Lung (tissue), 12 donors: Measurements from ENCODE around the gene SPACDR. TPM values are rescaled to one million over a fixed set of nuclear protein-coding genes. Genes with fewer than 3 reads are reported as not detected.

Experiments
- ATAC-seq: fragments of 200-7000 bp; cut with Tn5 transposase; one replicate; pipeline ENCODE4 v1.9.1; 2020; ENCODE audit warnings: moderate number of reproducible peaks; ENCODE audit not compliant: insufficient read depth, low FRiP score
- DNase-seq, 3 donors: peaks; one replicate each; pipeline ENCODE4 v3.0.0-alpha.2; 2013 to 2017
- H3K27ac ChIP-seq, 2 donors: one replicate each; pipeline ENCODE4 v1.5.1; 2013; ENCODE audit warnings: mild to moderate bottlenecking in 2 of 2, moderate library complexity in 2 of 2, control low read depth in 1 of 2, inconsistent platforms in 1 of 2, low read depth in 1 of 2, low read length in 1 of 2
- H3K27me3 ChIP-seq, 3 donors: one replicate each; pipeline ENCODE4 v1.5.1; 2013; ENCODE audit warnings: low read length in 2 of 3; ENCODE audit not compliant: control insufficient read depth in 3 of 3, insufficient read depth in 3 of 3
- H3K36me3 ChIP-seq, 4 donors: one replicate each; pipeline ENCODE4 v1.5.1; 2013; ENCODE audit warnings: low read length in 4 of 4, mild to moderate bottlenecking in 1 of 4, moderate library complexity in 1 of 4; ENCODE audit not compliant: control insufficient read depth in 4 of 4, insufficient read depth in 4 of 4
- H3K4me1 ChIP-seq, 5 donors: one replicate each; pipeline ENCODE4 v1.5.1; 2013; ENCODE audit warnings: low read length in 5 of 5, mild to moderate bottlenecking in 2 of 5, moderate library complexity in 1 of 5; ENCODE audit not compliant: control insufficient read depth in 5 of 5, insufficient read depth in 5 of 5
- H3K4me3 ChIP-seq: one replicate; pipeline ENCODE4 v1.5.1; 2013; ENCODE audit warnings: mild to moderate bottlenecking, control low read depth, moderate library complexity
- H3K9ac ChIP-seq, 2 donors: one replicate each; pipeline ENCODE4 v1.5.1; 2013; ENCODE audit warnings: low read length in 2 of 2, control low read depth in 1 of 2; ENCODE audit not compliant: insufficient read depth in 1 of 2
- H3K9me3 ChIP-seq, 4 donors: one replicate each; pipeline ENCODE4 v1.5.1; 2013; ENCODE audit warnings: low read length in 3 of 4, mild to moderate bottlenecking in 1 of 4, moderate library complexity in 1 of 4; ENCODE audit not compliant: control insufficient read depth in 4 of 4, insufficient read depth in 3 of 4
- CTCF ChIP-seq: IDR thresholded peaks from 2 replicates; pipeline ENCODE4 v1.5.1; 2012; ENCODE audit warnings: mild to moderate bottlenecking; ENCODE audit errors: control extremely low read depth, extremely low read depth
- WGBS, 2 donors: extraction: QIAGEN DNeasy Blood & Tissue Kit; methylation state at CpG; one replicate each; pipeline ENCODE4 v1.1.7; 2013; 5-methylcytosine and 5-hydroxymethylcytosine counted together
- polyA plus RNA-seq, 2 donors: library from polyadenylated mRNA; stranded (reverse); fragments of 200-250 nt; gene quantifications; one replicate each; pipeline ENCODE4 v1.2.1, GENCODE V29; 2013
- total RNA-seq, 2 donors: library from RNA; depleted of rRNA in 1 of 2; stranded (reverse); fragments of >200 nt in 1 of 2; gene quantifications; one replicate each; pipeline ENCODE4 v1.2.1, GENCODE V29; 2014 to 2021
- donor health status: control.
- donor health status: control.
- donor health status: Bipolar disorder and iron deficiency.
- donor health status: healthy.
- donor health status: DM: yes; HTN: yes; CAD: no.

The SPACDR gene
- total and polyA plus RNA-seq, 4 donors: 0.54 to 2.0 (median 0.83) TPM

- ATAC-seq (no peak), DNase-seq (peak in 2 of 3 donors; percentile 32 to 46)
- Histone ChIP-seq H3K9ac (peak overlapping the region; percentile 81 to 100), H3K27me3 (no peaks in the 10 kb centered on the region), H3K4me1 (peaks cover 4 to 31% (median 13%) of the 10 kb centered on the region in 5 donors), H3K36me3 (peaks cover 4 to 28% (median 18%) of the 10 kb centered on the region in 4 donors), H3K27ac (peak overlapping the region; percentile 97 to 98), H3K4me3 (peak overlapping the region; percentile 73), H3K9me3 (no peaks in the 10 kb centered on the region)
- TF ChIP-seq CTCF: no peak
- 15 to 20% methylated on average over 31 of the region's 31 CpGs for WGBS, 2 donors
These were observed 33.4 kb downstream of the SPACDR start for GRCh38 chr7:100430493-100431285.

- peak within 1 kb of the TSS; percentile 73 for H3K4me3 ChIP-seq
- peak within 1 kb of the TSS; percentile 100 for H3K9ac ChIP-seq
- peaks cover 4 to 23% (median 13%) of the 10 kb centered on the region in 5 donors for H3K4me1 ChIP-seq
- H3K9me3 ChIP-seq: no peaks in the 10 kb centered on the region
- no peak for TF ChIP-seq CTCF
- 0% methylated on average over 64 to 95 of the region's 95 CpGs for WGBS, 2 donors
- peak; percentile 43 for ATAC-seq
- H3K27me3 ChIP-seq: no peaks in the 10 kb centered on the region
- peaks cover 4 to 28% (median 18%) of the 10 kb centered on the region in 4 donors for H3K36me3 ChIP-seq
- H3K27ac ChIP-seq: peak within 1 kb of the TSS; percentile 98
- peak; percentile 99 for DNase-seq
These were observed 34.2 kb downstream of the SPACDR start, which contains the start of gene MEPCE for GRCh38 chr7:100429637-100430492. Gene MEPCE (plus strand): TSS chr7:100429831. CDS start chr7:100430019, 188 bp downstream.

GRCh38 chr7:100428967-100429636 is 35.0 kb downstream of the SPACDR start:
- 0 to 1% methylated on average over 38 to 40 of the region's 40 CpGs for WGBS, 2 donors
- peak overlapping the region; percentile 73 for H3K4me3 ChIP-seq
- H3K27me3 ChIP-seq: no peaks in the 10 kb centered on the region
- peaks cover 4 to 22% (median 14%) of the 10 kb centered on the region in 4 donors for H3K36me3 ChIP-seq
- peak; percentile 79 for ATAC-seq
- peak; percentile 100 for DNase-seq
- peaks cover 4 to 23% (median 12%) of the 10 kb centered on the region in 5 donors for H3K4me1 ChIP-seq
- H3K27ac ChIP-seq: peak overlapping the region; percentile 98
- TF ChIP-seq CTCF: no peak
- peak overlapping the region; percentile 100 for H3K9ac ChIP-seq
- no peaks in the 10 kb centered on the region for H3K9me3 ChIP-seq
